Measurements from ENCODE around the gene SRPRB. TPM values are rescaled to one million over a fixed set of nuclear protein-coding genes. Genes with fewer than 3 reads are reported as not detected.
"Not testable (repeated sequence)": the region's sequence is repeated elsewhere in the genome, so short reads cannot be mapped to it uniquely, and the experiment has no call there.

Gene SRPRB
- total RNA-seq, 1 donor from 2014 or later, result 70.2 TPM

- DNase-seq (ENCODE audit: low read depth in 2 of 2), result no peak
Measured at GRCh38 chr3:133777807-133778568, 27.6 kb upstream of the SRPRB start.

GRCh38 chr3:133779626-133780203, 25.9 kb upstream of the SRPRB start:
- no peak for DNase-seq (ENCODE audit: low read depth in 2 of 2)

GRCh38 chr3:133780756-133781155, 24.9 kb upstream of the SRPRB start:
- DNase-seq (ENCODE audit: low read depth in 2 of 2), result not testable (repeated sequence)

- no peak for DNase-seq (ENCODE audit: low read depth in 2 of 2)
Measured at GRCh38 chr3:133781570-133781969, 24.0 kb upstream of the SRPRB start.

- no peak for DNase-seq (ENCODE audit: low read depth in 2 of 2)
Measured at GRCh38 chr3:133782454-133782853, 23.2 kb upstream of the SRPRB start.

GRCh38 chr3:133783762-133784161, 21.9 kb upstream of the SRPRB start:
- no peak for DNase-seq (ENCODE audit: low read depth in 2 of 2)

GRCh38 chr3:133788024-133788423, 17.6 kb upstream of the SRPRB start:
- no peak for DNase-seq (ENCODE audit: low read depth in 2 of 2)

- DNase-seq (ENCODE audit: low read depth in 2 of 2), result peak in 1 of 2 donors; percentile 5
Measured at GRCh38 chr3:133792171-133792763, 13.3 kb upstream of the SRPRB start.

GRCh38 chr3:133797396-133798105, 8.1 kb upstream of the SRPRB start:
- no peak for DNase-seq (ENCODE audit: low read depth in 2 of 2)

- DNase-seq (ENCODE audit: low read depth in 2 of 2), result no peak
Measured at GRCh38 chr3:133799794-133800585, 5.6 kb upstream of the SRPRB start.

GRCh38 chr3:133803469-133803868, 2.1 kb upstream of the SRPRB start:
- no peak for DNase-seq (ENCODE audit: low read depth in 2 of 2)

GRCh38 chr3:133804896-133805295, 719 bp upstream of the SRPRB start:
- no peak for DNase-seq (ENCODE audit: low read depth in 2 of 2)

- DNase-seq (ENCODE audit: low read depth in 2 of 2), result peak in 1 of 2 donors; percentile 7
Measured at GRCh38 chr3:133805384-133805701, 272 bp upstream of the SRPRB start.

- DNase-seq (ENCODE audit: low read depth in 2 of 2), result no peak
Measured at GRCh38 chr3:133812872-133813271, 7.3 kb downstream of the SRPRB start.

- no peak for DNase-seq (ENCODE audit: low read depth in 2 of 2)
Measured at GRCh38 chr3:133815386-133815785, 9.8 kb downstream of the SRPRB start.

GRCh38 chr3:133820129-133820528, 14.5 kb downstream of the SRPRB start:
- no peak for DNase-seq (ENCODE audit: low read depth in 2 of 2)

GRCh38 chr3:133820889-133821675, 15.5 kb downstream of the SRPRB start:
- DNase-seq (ENCODE audit: low read depth in 2 of 2), result no peak

- DNase-seq (ENCODE audit: low read depth in 2 of 2), result peak; percentile 11 to 80
Measured at GRCh38 chr3:133821767-133822638, 16.4 kb downstream of the SRPRB start.

- no peak for DNase-seq (ENCODE audit: low read depth in 2 of 2)
Measured at GRCh38 chr3:133824961-133825485, 19.4 kb downstream of the SRPRB start.

Measured in lung microvascular endothelial cell (primary cell).